Rectal smooth muscle tissue (tissue), 1 donor: Measurements from ENCODE around the gene PHACTR3.

Experiments
- H3K27ac ChIP-seq: one replicate; pipeline ENCODE4 v1.7.0; 2013; ENCODE audit warnings: low read depth, low read length, inconsistent platforms
- H3K27me3 ChIP-seq: one replicate; pipeline ENCODE4 v1.7.0; 2013; ENCODE audit warnings: low read length; ENCODE audit not compliant: control insufficient read depth, insufficient read depth
- H3K36me3 ChIP-seq: one replicate; pipeline ENCODE4 v1.7.0; 2013; ENCODE audit warnings: low read length; ENCODE audit not compliant: control insufficient read depth, insufficient read depth
- H3K4me1 ChIP-seq: one replicate; pipeline ENCODE4 v1.7.0; 2013; ENCODE audit warnings: low read length; ENCODE audit not compliant: control insufficient read depth, insufficient read depth
- H3K4me3 ChIP-seq: one replicate; pipeline ENCODE4 v1.7.0; 2013; ENCODE audit warnings: low read length
- H3K9ac ChIP-seq: one replicate; pipeline ENCODE4 v1.7.0; 2013; ENCODE audit warnings: low read length

Gene PHACTR3

GRCh38 chr20:59792300-59792699, 188.0 kb downstream of the PHACTR3 start:
- no peak overlapping the region for H3K27ac ChIP-seq
- no peak overlapping the region for H3K9ac ChIP-seq

GRCh38 chr20:59794555-59794954, 190.2 kb downstream of the PHACTR3 start:
- Histone ChIP-seq H3K4me1 (no peaks in the 10 kb centered on the region), H3K27me3 (no peaks in the 10 kb centered on the region), H3K4me3 (no peak overlapping the region), H3K27ac (no peak overlapping the region), H3K36me3 (no peaks in the 10 kb centered on the region), H3K9ac (no peak overlapping the region)

More at GRCh38 chr20:59792300-59792699, 188.0 kb downstream of the PHACTR3 start:
- Histone ChIP-seq H3K36me3 (no peaks in the 10 kb centered on the region), H3K4me3 (no peak overlapping the region), H3K27me3 (no peaks in the 10 kb centered on the region), H3K4me1 (no peaks in the 10 kb centered on the region)

- Histone ChIP-seq H3K9ac (no peak overlapping the region), H3K36me3 (no peaks in the 10 kb centered on the region), H3K27ac (no peak overlapping the region), H3K4me3 (no peak overlapping the region), H3K27me3 (no peaks in the 10 kb centered on the region), H3K4me1 (no peaks in the 10 kb centered on the region)
Observed at GRCh38 chr20:59800309-59800708, 196.0 kb downstream of the PHACTR3 start.

DNA sequence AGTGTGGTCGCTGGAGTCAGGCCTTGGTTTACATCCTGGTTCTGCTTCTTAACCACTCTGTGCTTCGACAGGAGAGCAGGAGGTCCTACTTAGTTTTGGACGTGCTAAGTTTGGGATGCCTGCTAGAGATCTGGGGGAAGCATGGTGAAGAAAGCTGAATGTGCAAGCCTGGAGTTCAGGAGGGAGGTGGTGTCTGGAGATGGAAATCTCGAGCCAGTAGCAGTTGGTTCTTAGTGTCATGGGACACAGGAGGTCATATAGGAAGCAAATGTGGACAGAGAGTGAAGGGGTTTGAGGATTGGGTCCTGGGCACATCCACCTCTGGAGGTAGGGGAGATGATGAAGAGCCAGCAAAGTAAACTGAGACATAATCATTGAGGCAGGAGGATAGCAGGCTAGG, 197.7 kb downstream of the PHACTR3 start:
- H3K4me1 ChIP-seq, result no peaks in the 10 kb centered on the region
- H3K4me3 ChIP-seq, result no peak overlapping the region
- no peak overlapping the region for H3K9ac ChIP-seq
- no peak overlapping the region for H3K27ac ChIP-seq
- no peaks in the 10 kb centered on the region for H3K36me3 ChIP-seq
- H3K27me3 ChIP-seq, result no peaks in the 10 kb centered on the region

DNA sequence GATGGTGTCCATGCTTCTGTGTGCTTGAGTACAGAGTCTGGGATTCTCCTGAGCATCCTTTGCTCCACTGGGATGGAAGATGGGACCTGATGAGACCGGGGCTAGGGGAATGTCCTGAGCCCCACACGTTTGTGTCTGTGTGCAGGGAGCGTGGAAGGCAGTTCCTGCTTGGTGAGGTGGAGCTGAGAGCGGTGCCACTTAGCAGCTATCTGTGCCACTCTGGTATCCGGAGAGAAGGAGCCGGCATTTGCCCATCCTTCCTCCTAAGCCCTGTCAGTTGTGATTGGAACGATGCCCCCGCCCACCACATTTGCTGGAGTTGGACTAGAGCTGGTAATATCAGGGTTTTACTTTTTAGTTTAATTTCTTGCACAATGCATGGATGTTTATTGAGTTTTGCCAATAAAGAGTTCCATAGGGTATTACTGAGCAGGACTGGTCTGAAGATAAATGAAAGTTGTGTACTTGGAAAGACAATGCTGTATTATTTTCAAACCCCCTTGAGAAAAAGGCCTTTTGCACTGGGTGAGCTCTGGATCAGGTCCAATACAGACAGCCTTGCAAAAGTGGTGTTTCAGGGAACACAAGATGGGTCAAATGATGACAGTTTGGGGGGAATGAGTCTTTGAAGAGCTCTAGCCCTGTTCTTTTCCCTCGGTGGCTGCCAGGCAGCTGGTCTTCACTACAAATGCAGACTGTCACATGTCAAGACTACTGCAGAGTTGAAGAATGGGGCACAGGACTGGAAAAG, 198.3 kb downstream of the PHACTR3 start:
- no peak overlapping the region for H3K27ac ChIP-seq
- H3K36me3 ChIP-seq, result no peaks in the 10 kb centered on the region
- no peak overlapping the region for H3K4me3 ChIP-seq
- no peak overlapping the region for H3K9ac ChIP-seq
- H3K27me3 ChIP-seq, result no peaks in the 10 kb centered on the region
- H3K4me1 ChIP-seq, result no peaks in the 10 kb centered on the region

- Histone ChIP-seq H3K4me3 (no peak overlapping the region), H3K27ac (no peak overlapping the region), H3K36me3 (no peaks in the 10 kb centered on the region), H3K9ac (no peak overlapping the region), H3K4me1 (no peaks in the 10 kb centered on the region), H3K27me3 (no peaks in the 10 kb centered on the region)
Observed at GRCh38 chr20:59804347-59804746, 200.0 kb downstream of the PHACTR3 start.

GRCh38 chr20:59804871-59805665, 200.7 kb downstream of the PHACTR3 start:
- Histone ChIP-seq H3K27ac (no peak overlapping the region), H3K4me3 (no peak overlapping the region), H3K36me3 (no peaks in the 10 kb centered on the region), H3K27me3 (no peaks in the 10 kb centered on the region), H3K9ac (no peak overlapping the region), H3K4me1 (no peaks in the 10 kb centered on the region)

- no peak overlapping the region for H3K27ac ChIP-seq
- no peaks in the 10 kb centered on the region for H3K4me1 ChIP-seq
- no peaks in the 10 kb centered on the region for H3K36me3 ChIP-seq
- H3K4me3 ChIP-seq, result no peak overlapping the region
- H3K27me3 ChIP-seq, result no peaks in the 10 kb centered on the region
- no peak overlapping the region for H3K9ac ChIP-seq
Observed at GRCh38 chr20:59805786-59806577, 201.6 kb downstream of the PHACTR3 start.

- no peak overlapping the region for H3K9ac ChIP-seq
- H3K4me3 ChIP-seq, result no peak overlapping the region
- no peaks in the 10 kb centered on the region for H3K4me1 ChIP-seq
- no peaks in the 10 kb centered on the region for H3K27me3 ChIP-seq
- no peak overlapping the region for H3K27ac ChIP-seq
- H3K36me3 ChIP-seq, result no peaks in the 10 kb centered on the region
Observed at GRCh38 chr20:59806578-59806975, 202.2 kb downstream of the PHACTR3 start.

DNA sequence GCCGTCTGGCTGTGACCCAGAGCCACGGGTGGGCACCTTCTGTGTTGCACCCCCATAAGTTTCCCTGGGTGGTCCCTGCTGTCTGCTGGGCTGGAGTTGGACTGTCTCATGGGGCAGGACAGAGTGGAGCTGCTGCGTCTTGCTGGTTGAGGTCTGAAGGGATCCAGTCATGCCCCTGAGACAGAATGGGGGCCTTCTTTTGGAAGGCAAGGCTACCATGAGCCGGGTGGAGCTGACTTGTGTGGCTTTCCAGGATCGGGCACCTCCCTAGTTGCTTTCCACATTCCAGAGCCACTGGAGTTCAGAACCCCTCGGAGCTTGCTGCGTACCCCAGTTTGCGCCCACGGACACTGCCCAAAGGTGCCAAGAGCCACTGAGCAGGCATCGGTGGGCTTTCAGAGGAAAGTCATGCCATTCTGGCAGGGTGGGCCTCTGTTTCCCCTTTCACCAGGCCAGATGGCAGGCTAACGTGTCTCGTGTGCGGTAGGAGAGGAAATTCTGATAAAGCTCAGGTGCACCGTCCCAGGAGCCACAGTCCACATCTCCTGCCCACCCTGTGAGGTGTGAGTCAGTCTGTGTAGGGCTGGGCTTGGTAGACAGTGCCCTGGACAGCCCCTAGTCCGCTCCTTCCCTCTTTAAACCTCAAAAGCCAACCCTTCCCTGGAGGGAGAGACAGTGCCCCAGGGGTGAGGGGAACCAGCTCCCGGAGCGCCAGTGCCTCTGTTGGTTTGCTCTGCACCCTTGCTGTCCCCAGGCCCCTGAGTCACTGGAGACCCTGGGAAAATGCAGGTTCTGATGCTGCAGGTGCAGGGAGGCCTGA, 203.8 kb downstream of the PHACTR3 start:
- H3K36me3 ChIP-seq, result no peaks in the 10 kb centered on the region
- H3K27me3 ChIP-seq, result no peaks in the 10 kb centered on the region
- no peak overlapping the region for H3K27ac ChIP-seq
- no peak overlapping the region for H3K9ac ChIP-seq
- H3K4me3 ChIP-seq, result no peak overlapping the region
- H3K4me1 ChIP-seq, result no peaks in the 10 kb centered on the region

GRCh38 chr20:59808729-59809381, 204.5 kb downstream of the PHACTR3 start:
- H3K27me3 ChIP-seq, result no peaks in the 10 kb centered on the region
- no peaks in the 10 kb centered on the region for H3K4me1 ChIP-seq
- H3K4me3 ChIP-seq, result no peak overlapping the region
- H3K36me3 ChIP-seq, result no peaks in the 10 kb centered on the region
- no peak overlapping the region for H3K27ac ChIP-seq
- H3K9ac ChIP-seq, result no peak overlapping the region
